Activated T-helper 2 cell treated with anti-CD3 and anti-CD28 coated beads, Interferon-gamma antibody, Interleukin-2, Interleukin-4, amounts not matched to agents 10 μg/mL and 5 μg/mL and 100 μg/mL, durations not matched to agents 14 hours and 24 hours and 36 hours (primary cell): ENCODE data around the gene TUBGCP4. TPM values are rescaled to one million over a fixed set of nuclear protein-coding genes. Genes with fewer than 3 reads are reported as not detected.

Experiments used
- DNase-seq: peaks from one replicate; pipeline ENCODE4 v3.0.0; 2021; ENCODE audit warnings: low spot score
- H3K27ac Mint-ChIP-seq: one replicate; pipeline ENCODE4 v1.8.0; 2021; ENCODE audit warnings: mixed read lengths
- H3K27me3 Mint-ChIP-seq: one replicate; pipeline ENCODE4 v1.8.0; 2021; ENCODE audit warnings: low read depth, mixed read lengths
- H3K36me3 Mint-ChIP-seq: one replicate; pipeline ENCODE4 v1.8.0; 2021; ENCODE audit warnings: low read depth, mixed read lengths
- H3K4me1 Mint-ChIP-seq: one replicate; pipeline ENCODE4 v1.8.0; 2021; ENCODE audit warnings: low read depth, mixed read lengths
- H3K4me3 Mint-ChIP-seq: one replicate; pipeline ENCODE4 v1.8.0; 2021; ENCODE audit warnings: low read depth, mild to moderate bottlenecking, moderate library complexity, mixed read lengths
- H3K9me3 Mint-ChIP-seq: one replicate; pipeline ENCODE4 v1.8.0; 2021; ENCODE audit warnings: mixed read lengths
- intact Hi-C: fragments of 100-400 bp; cut with micrococcal nuclease; formaldehyde crosslinking; loops from one replicate; pipeline ENCODE4 v1.15.1; 2023
- total RNA-seq: library from RNA; stranded (reverse); gene quantifications from 2 replicates; pipeline ENCODE4 v1.2.3, GENCODE V29; 2022

TUBGCP4 gene
- total RNA-seq, 1 donor from 2014 or later = 48.2 TPM

- Mint-ChIP-seq H3K4me1 (peaks cover 14% of the 10 kb centered on the region), H3K27ac (no peak overlapping the region), H3K27me3 (no peaks in the 10 kb centered on the region), H3K9me3 (no peaks in the 10 kb centered on the region), H3K36me3 (peaks cover 27% of the 10 kb centered on the region), H3K4me3 (no peak overlapping the region)
- intact Hi-C loops = no loop called here
- DNase-seq = no peak
Observed at GRCh38 chr15:43446344-43446743, 75.4 kb downstream of the TUBGCP4 start.

- DNase-seq = no peak
- Mint-ChIP-seq H3K27ac (no peak overlapping the region), H3K4me1 (peaks cover 12% of the 10 kb centered on the region), H3K36me3 (peaks cover 22% of the 10 kb centered on the region), H3K4me3 (no peak overlapping the region), H3K9me3 (no peaks in the 10 kb centered on the region), H3K27me3 (no peaks in the 10 kb centered on the region)
- intact Hi-C loops = no loop called here
Observed at GRCh38 chr15:43449981-43450380, 79.1 kb downstream of the TUBGCP4 start.

Other genes with a start within 250 kb of the TUBGCP4 start
- 16.1 and 19.7 TPM in 2 replicates for gene TMEM62, start 237.5 kb upstream of the TUBGCP4 start, total RNA-seq
- 62.9 and 68.1 TPM in 2 replicates for gene CCNDBP1, start 185.7 kb upstream of the TUBGCP4 start, total RNA-seq
- gene EPB42, start 150.1 kb upstream of the TUBGCP4 start, total RNA-seq = not detected in 2 replicates
- gene TGM5, start 104.2 kb upstream of the TUBGCP4 start, total RNA-seq = 0.09 and 0.21 TPM in 2 replicates
- gene TGM7, start 68.8 kb upstream of the TUBGCP4 start, total RNA-seq = not detected in 2 replicates
- gene LCMT2, start 40.5 kb upstream of the TUBGCP4 start, total RNA-seq = 15.7 and 16.8 TPM in 2 replicates
- gene ZSCAN29, start 58 bp upstream of the TUBGCP4 start, total RNA-seq = 31.4 and 33.1 TPM in 2 replicates
- gene TP53BP1, start 122.1 kb downstream of the TUBGCP4 start, total RNA-seq = 43.8 and 46.6 TPM in 2 replicates
- gene MAP1A, start 146.5 kb downstream of the TUBGCP4 start, total RNA-seq = 1.9 TPM in 2 replicates
- 62.4 and 71.6 TPM in 2 replicates for gene PPIP5K1, start 219.1 kb downstream of the TUBGCP4 start, total RNA-seq
- gene CKMT1B, start 222.9 kb downstream of the TUBGCP4 start, total RNA-seq = 0.32 and 0.53 TPM in 2 replicates
- 0.30 and 0.55 TPM in 2 replicates for gene STRC, start 247.7 kb downstream of the TUBGCP4 start, total RNA-seq